ENCODE results near the gene LCTL.

- TF ChIP-seq POLR2A (IDR thresholded peaks at IDR 0.05) (no peak), CTCF (IDR thresholded peaks at IDR 0.05) (no peak)
Measured at GRCh38 chr15:66535056-66535455, 30.7 kb downstream of the LCTL start.

Measured in vagina (tissue), 2 donors.